MM.1S (cell line): ENCODE measurements around the gene INS.

ENCODE experiments used
- EZH2 ChIP-seq: fragments of 300-600 bp; sonication (generic); optimal IDR thresholded peaks from 2 replicates; pipeline ENCODE3; 2017; ENCODE audit warnings: low read depth, mild to moderate bottlenecking, antibody characterized with exemption, low read length, mixed read lengths
- EZH2phosphoT487 ChIP-seq: fragments of 300-600 bp; sonication (generic); IDR thresholded peaks from 2 replicates; pipeline ENCODE4 v1.6.1; 2018; ENCODE audit warnings: antibody characterized with exemption, low read length
- TF ChIP-seq, protein P1 (sequence below): fragments of 300-600 bp; sonication (generic); IDR thresholded peaks from 2 replicates; pipeline ENCODE4 v1.5.1; 2016; ENCODE audit warnings: antibody characterized with exemption, low read length, mixed read lengths

DNA sequence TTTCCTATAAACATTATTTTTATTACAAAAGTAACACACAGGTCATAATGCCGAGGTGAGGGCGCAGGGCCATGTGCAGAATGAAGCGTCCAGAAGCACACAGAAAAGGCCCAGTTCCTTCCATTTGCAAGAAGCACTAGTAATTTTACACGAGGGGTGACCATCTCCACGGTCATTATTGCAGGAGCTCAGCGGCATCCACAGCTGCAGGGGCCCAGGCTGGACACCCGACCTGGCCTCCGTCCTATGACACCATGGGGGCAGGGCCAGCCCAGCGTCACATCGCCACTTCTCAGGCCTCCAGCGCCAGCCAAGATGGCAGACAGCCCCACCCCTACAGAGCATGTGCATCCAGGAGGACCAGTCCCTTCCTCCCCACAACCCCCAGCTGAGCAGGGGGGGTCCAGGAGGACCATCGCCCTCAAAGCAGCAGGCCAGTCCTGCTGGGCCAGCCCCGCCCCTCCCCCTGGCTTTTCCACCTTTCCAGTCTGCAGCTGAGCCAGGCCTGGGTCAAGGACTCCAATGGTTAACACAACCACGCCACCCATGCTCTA is 25.3 kb downstream of the INS start:
- TF ChIP-seq, protein P1, sequence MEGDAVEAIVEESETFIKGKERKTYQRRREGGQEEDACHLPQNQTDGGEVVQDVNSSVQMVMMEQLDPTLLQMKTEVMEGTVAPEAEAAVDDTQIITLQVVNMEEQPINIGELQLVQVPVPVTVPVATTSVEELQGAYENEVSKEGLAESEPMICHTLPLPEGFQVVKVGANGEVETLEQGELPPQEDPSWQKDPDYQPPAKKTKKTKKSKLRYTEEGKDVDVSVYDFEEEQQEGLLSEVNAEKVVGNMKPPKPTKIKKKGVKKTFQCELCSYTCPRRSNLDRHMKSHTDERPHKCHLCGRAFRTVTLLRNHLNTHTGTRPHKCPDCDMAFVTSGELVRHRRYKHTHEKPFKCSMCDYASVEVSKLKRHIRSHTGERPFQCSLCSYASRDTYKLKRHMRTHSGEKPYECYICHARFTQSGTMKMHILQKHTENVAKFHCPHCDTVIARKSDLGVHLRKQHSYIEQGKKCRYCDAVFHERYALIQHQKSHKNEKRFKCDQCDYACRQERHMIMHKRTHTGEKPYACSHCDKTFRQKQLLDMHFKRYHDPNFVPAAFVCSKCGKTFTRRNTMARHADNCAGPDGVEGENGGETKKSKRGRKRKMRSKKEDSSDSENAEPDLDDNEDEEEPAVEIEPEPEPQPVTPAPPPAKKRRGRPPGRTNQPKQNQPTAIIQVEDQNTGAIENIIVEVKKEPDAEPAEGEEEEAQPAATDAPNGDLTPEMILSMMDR: no peak
- TF ChIP-seq EZH2 (no peak), EZH2phosphoT487 (no peak)
